Left kidney (tissue), 2 donors: ENCODE measurements around the gene ARNT2. TPM values are rescaled to one million over a fixed set of nuclear protein-coding genes. Genes with fewer than 3 reads are reported as not detected.

ENCODE experiments used
- DNase-seq: peaks from one replicate; pipeline ENCODE4 v3.0.0-alpha.2; 2013
- polyA plus RNA-seq: library from polyadenylated mRNA; unstranded; fragments of 120-200 nt; gene quantifications from one replicate; pipeline ENCODE4 v1.2.1, GENCODE V29; 2013; ENCODE audit not compliant: insufficient read length

ARNT2 gene
- polyA plus RNA-seq, 1 donor: 60.8 TPM

GRCh38 chr15:80405554-80405850 lies 1.3 kb downstream of the ARNT2 start:
- no peak for DNase-seq

GRCh38 chr15:80405970-80406369 lies 1.8 kb downstream of the ARNT2 start:
- no peak for DNase-seq

- DNase-seq: no peak
Observed at GRCh38 chr15:80411788-80412288, 7.7 kb downstream of the ARNT2 start.

GRCh38 chr15:80414546-80415357 lies 10.6 kb downstream of the ARNT2 start:
- no peak for DNase-seq

- no peak for DNase-seq
Observed at GRCh38 chr15:80415358-80415670, 11.1 kb downstream of the ARNT2 start.

GRCh38 chr15:80416702-80417101 lies 12.5 kb downstream of the ARNT2 start:
- DNase-seq: no peak

- DNase-seq: no peak
Observed at GRCh38 chr15:80418892-80419537, 14.8 kb downstream of the ARNT2 start.

- DNase-seq: no peak
Observed at GRCh38 chr15:80419546-80419945, 15.4 kb downstream of the ARNT2 start.

GRCh38 chr15:80420658-80421057 lies 16.5 kb downstream of the ARNT2 start:
- DNase-seq: no peak

- no peak for DNase-seq
Observed at GRCh38 chr15:80423215-80423614, 19.0 kb downstream of the ARNT2 start.

GRCh38 chr15:80424381-80424780 lies 20.2 kb downstream of the ARNT2 start:
- DNase-seq: no peak

GRCh38 chr15:80426316-80426715 lies 22.1 kb downstream of the ARNT2 start:
- DNase-seq: no peak

GRCh38 chr15:80429964-80430363 lies 25.8 kb downstream of the ARNT2 start:
- no peak for DNase-seq

GRCh38 chr15:80431635-80432344 lies 27.6 kb downstream of the ARNT2 start:
- no peak for DNase-seq

GRCh38 chr15:80432345-80432702 lies 28.1 kb downstream of the ARNT2 start:
- no peak for DNase-seq

GRCh38 chr15:80433836-80434235 lies 29.7 kb downstream of the ARNT2 start:
- no peak for DNase-seq

GRCh38 chr15:80434926-80435720 lies 30.9 kb downstream of the ARNT2 start:
- DNase-seq: peak; percentile 48

GRCh38 chr15:80436511-80437307 lies 32.5 kb downstream of the ARNT2 start:
- DNase-seq: no peak

GRCh38 chr15:80437334-80437891 lies 33.2 kb downstream of the ARNT2 start:
- DNase-seq: no peak

GRCh38 chr15:80439140-80439539 lies 35.0 kb downstream of the ARNT2 start:
- DNase-seq: no peak

GRCh38 chr15:80440024-80440423 lies 35.8 kb downstream of the ARNT2 start:
- DNase-seq: no peak
